Lower lobe of right lung (tissue), 2 donors: Measurements from ENCODE around the gene KLK10. TPM values are rescaled to one million over a fixed set of nuclear protein-coding genes. Genes with fewer than 3 reads are reported as not detected.

Experiments
- ATAC-seq, 2 donors: fragments of 200-7000 bp; cut with Tn5 transposase; one replicate each; pipeline ENCODE4 v1.9.1; 2020 to 2022; ENCODE audit warnings: mild to moderate bottlenecking in 2 of 2, moderate library complexity in 2 of 2
- DNase-seq: peaks from one replicate; pipeline ENCODE4 v3.0.0-alpha.2; 2020
- H3K27ac ChIP-seq: fragments of 200-600 bp; one replicate; pipeline ENCODE4 v1.8.0; 2022
- H3K27me3 ChIP-seq: fragments of 200-600 bp; one replicate; pipeline ENCODE4 v1.8.0; 2022; ENCODE audit warnings: low read depth
- H3K36me3 ChIP-seq: fragments of 200-600 bp; one replicate; pipeline ENCODE4 v1.8.0; 2022; ENCODE audit warnings: mild to moderate bottlenecking
- H3K4me1 ChIP-seq: fragments of 200-600 bp; one replicate; pipeline ENCODE4 v1.8.0; 2022
- H3K4me3 ChIP-seq: fragments of 200-600 bp; one replicate; pipeline ENCODE4 v1.8.0; 2022; ENCODE audit warnings: mild to moderate bottlenecking
- H3K9me3 ChIP-seq: fragments of 200-600 bp; one replicate; pipeline ENCODE4 v1.8.0; 2022
- CTCF ChIP-seq: fragments of 200-600 bp; IDR thresholded peaks from one replicate; pipeline ENCODE4 v1.8.0; 2022; ENCODE audit warnings: antibody characterized with exemption, mild to moderate bottlenecking
- intact Hi-C: fragments of 100-400 bp; cut with DNase I; formaldehyde crosslinking; loops from one replicate; pipeline ENCODE4 v1.11.0; 2022
- total RNA-seq: library from RNA; stranded (reverse); fragmentation: NEBNext Ultra II Directional; extraction: Animal tissue kit (Norgen Biotek cat#: 25700); gene quantifications from one replicate; pipeline ENCODE4 v1.2.1, GENCODE V29; 2021
- donor health status: DM: no; HTN: yes; CAD: no; lungs with severe emphysema.

KLK10 gene
- total RNA-seq, 1 donor from 2014 or later: 5.7 TPM

- H3K27ac ChIP-seq: no peak overlapping the region
- TF ChIP-seq CTCF: no peak
- H3K4me3 ChIP-seq: no peak overlapping the region
- H3K27me3 ChIP-seq: peaks cover 37% of the 10 kb centered on the region
- H3K4me1 ChIP-seq: peaks cover 7% of the 10 kb centered on the region
- no peak for DNase-seq
- no peak for ATAC-seq
- no peaks in the 10 kb centered on the region for H3K36me3 ChIP-seq
- no peaks in the 10 kb centered on the region for H3K9me3 ChIP-seq
- intact Hi-C loops: no loop called here
These were observed 41.5 kb upstream of the KLK10 start for GRCh38 chr19:51060973-51061372.

GRCh38 chr19:51060336-51060735, 40.8 kb upstream of the KLK10 start:
- Histone ChIP-seq H3K36me3 (no peaks in the 10 kb centered on the region), H3K27me3 (peaks cover 31% of the 10 kb centered on the region), H3K9me3 (no peaks in the 10 kb centered on the region), H3K4me3 (no peak overlapping the region), H3K4me1 (peaks cover 7% of the 10 kb centered on the region), H3K27ac (no peak overlapping the region)
- intact Hi-C loops: no loop called here
- no peak for TF ChIP-seq CTCF
- DNase-seq: no peak
- ATAC-seq: no peak

- Histone ChIP-seq H3K4me1 (peaks cover 2% of the 10 kb centered on the region), H3K27me3 (peaks cover 24% of the 10 kb centered on the region), H3K9me3 (no peaks in the 10 kb centered on the region), H3K4me3 (no peak overlapping the region), H3K27ac (no peak overlapping the region), H3K36me3 (no peaks in the 10 kb centered on the region)
- DNase-seq: no peak
- no peak for TF ChIP-seq CTCF
- ATAC-seq: no peak
- intact Hi-C loops: no loop called here
These were observed 40.2 kb upstream of the KLK10 start for GRCh38 chr19:51059715-51060114.

GRCh38 chr19:51055866-51056265, 36.4 kb upstream of the KLK10 start:
- no peak for TF ChIP-seq CTCF
- no peak overlapping the region for H3K4me3 ChIP-seq
- H3K4me1 ChIP-seq: no peaks in the 10 kb centered on the region
- no peaks in the 10 kb centered on the region for H3K36me3 ChIP-seq
- intact Hi-C loops: no loop called here
- H3K27ac ChIP-seq: no peak overlapping the region
- no peaks in the 10 kb centered on the region for H3K27me3 ChIP-seq
- ATAC-seq (no peak), DNase-seq (no peak)
- H3K9me3 ChIP-seq: no peaks in the 10 kb centered on the region

GRCh38 chr19:51047031-51047335, 27.5 kb upstream of the KLK10 start:
- intact Hi-C loops: no loop called here

More at GRCh38 chr19:51047031-51047335, 27.5 kb upstream of the KLK10 start:
- DNase-seq (no peak), ATAC-seq (no peak)
- H3K4me1 ChIP-seq: no peaks in the 10 kb centered on the region
- no peak overlapping the region for H3K4me3 ChIP-seq
- no peak for TF ChIP-seq CTCF
- H3K27ac ChIP-seq: no peak overlapping the region
- H3K27me3 ChIP-seq: peaks cover 5% of the 10 kb centered on the region
- H3K36me3 ChIP-seq: no peaks in the 10 kb centered on the region
- peaks cover 3% of the 10 kb centered on the region for H3K9me3 ChIP-seq
